K562 (cell line): ENCODE measurements around the gene BIRC5. TPM values are rescaled to one million over a fixed set of nuclear protein-coding genes. Genes with fewer than 3 reads are reported as not detected.
A peak's percentile ranks its signal among the peaks of the same experiment; 100 is the strongest.

Experiments
- ATF6 ChIP-seq: sonication (generic); formaldehyde crosslinking; IDR thresholded peaks from 2 replicates; pipeline ENCODE4 v1.4.0; 2020; ENCODE audit warnings: mild to moderate bottlenecking, missing genetic modification reagents
- CAMTA2 ChIP-seq: fragments of 250-450 bp; sonication (Bioruptor Pico); conservative IDR thresholded peaks from 2 replicates; pipeline ENCODE4 v1.5.1; 2022
- CBX5 ChIP-seq: IDR thresholded peaks from 2 replicates; pipeline ENCODE4 v1.6.1; 2014; ENCODE audit warnings: low read depth, borderline replicate concordance
- CCAR2 ChIP-seq: fragments of 200-400 bp; formaldehyde crosslinking; IDR thresholded peaks from 2 replicates; pipeline ENCODE4 v1.6.1; 2017; ENCODE audit warnings: mild to moderate bottlenecking, low read depth, low read length
- DACH1 ChIP-seq: fragments of 450-650 bp; IDR thresholded peaks from 2 replicates; pipeline ENCODE4 v1.6.1; 2018; ENCODE audit not compliant: partially characterized antibody
- ERF ChIP-seq: fragments of 450-650 bp; formaldehyde crosslinking; IDR thresholded peaks from 2 replicates; pipeline ENCODE4 v1.4.0; 2020; ENCODE audit warnings: mild to moderate bottlenecking, mixed read lengths
- HDAC3 ChIP-seq: fragments of 450-650 bp; IDR thresholded peaks from 2 replicates; pipeline ENCODE4 v1.6.1; 2018; ENCODE audit warnings: borderline replicate concordance, mild to moderate bottlenecking, moderate library complexity; ENCODE audit not compliant: partially characterized antibody
- HNRNPH1 ChIP-seq: fragments of 200-400 bp; formaldehyde crosslinking; optimal IDR thresholded peaks from 2 replicates; pipeline ENCODE3; 2017; ENCODE audit warnings: low read depth, mild to moderate bottlenecking, low read length, moderate library complexity
- HNRNPUL1 ChIP-seq: fragments of 200-400 bp; formaldehyde crosslinking; IDR thresholded peaks from 2 replicates; pipeline ENCODE4 v1.6.1; 2017; ENCODE audit warnings: low read length
- KLF13 ChIP-seq: fragments of 450-650 bp; IDR thresholded peaks from 2 replicates; pipeline ENCODE4 v1.6.1; 2016; ENCODE audit warnings: missing genetic modification characterization, low read depth, mild to moderate bottlenecking, missing compliant biosample characterization, moderate library complexity, borderline replicate concordance
- L3MBTL2 ChIP-seq: fragments of 450-650 bp; IDR thresholded peaks from 2 replicates; pipeline ENCODE4 v1.6.1; 2016; ENCODE audit warnings: mild to moderate bottlenecking, moderate library complexity
- MBD2 ChIP-seq: sonication (generic); IDR thresholded peaks from 2 replicates; pipeline ENCODE4 v1.6.1; 2016; ENCODE audit warnings: low read depth, borderline replicate concordance
- NFRKB ChIP-seq: fragments of 450-650 bp; IDR thresholded peaks from 2 replicates; pipeline ENCODE4 v1.6.1; 2016; ENCODE audit warnings: low read depth
- NR1H2 ChIP-seq: sonication (generic); formaldehyde crosslinking; IDR thresholded peaks from 2 replicates; pipeline ENCODE4 v1.4.0; 2020; ENCODE audit warnings: mild to moderate bottlenecking, missing genetic modification reagents
- PHF21A ChIP-seq: fragments of 450-650 bp; IDR thresholded peaks from 2 replicates; pipeline ENCODE4 v1.6.1; 2017; ENCODE audit warnings: low read depth, borderline replicate concordance
- RNF2 ChIP-seq: sonication (generic); IDR thresholded peaks from 2 replicates; pipeline ENCODE4 v1.6.1; 2016
- SAFB2 ChIP-seq: fragments of 200-400 bp; formaldehyde crosslinking; IDR thresholded peaks from 2 replicates; pipeline ENCODE4 v1.6.1; 2018; ENCODE audit warnings: borderline replicate concordance, low read length, low read depth, moderate library complexity; ENCODE audit not compliant: severe bottlenecking
- SFPQ ChIP-seq: fragments of 200-400 bp; formaldehyde crosslinking; IDR thresholded peaks from 2 replicates; pipeline ENCODE4 v1.6.1; 2017; ENCODE audit warnings: mild to moderate bottlenecking, low read depth, low read length, moderate library complexity
- SRF ChIP-seq, 2 experiments: fragments of 250-450, 450-650 bp in 1 of 2; sonication (Bioruptor Pico) in 1 of 2; sonication (generic) in 1 of 2; formaldehyde crosslinking; IDR thresholded peaks; 2 replicates each; pipeline versions ENCODE4 v1.5.0 to v1.5.1; 2020 to 2022; ENCODE audit warnings: mild to moderate bottlenecking in 1 of 2, missing genetic modification reagents in 1 of 2
- SRSF3 ChIP-seq: fragments of 200-400 bp; formaldehyde crosslinking; IDR thresholded peaks from 2 replicates; pipeline ENCODE4 v1.6.1; 2016; ENCODE audit warnings: mild to moderate bottlenecking, low read length, moderate library complexity; ENCODE audit not compliant: insufficient read depth
- TGIF2 ChIP-seq: sonication (generic); formaldehyde crosslinking; IDR thresholded peaks from 2 replicates; pipeline ENCODE4 v1.8.1; 2022; ENCODE audit warnings: mild to moderate bottlenecking, missing genetic modification reagents, moderate library complexity
- TRIM24 ChIP-seq, 2 experiments: fragments of 450-650 bp; IDR thresholded peaks; 2 replicates each; pipeline ENCODE4 v1.6.1; 2016
- USF1 ChIP-seq: sonication (generic); formaldehyde crosslinking; IDR thresholded peaks from 2 replicates; pipeline ENCODE4 v1.9.0; 2022; ENCODE audit warnings: mild to moderate bottlenecking, missing genetic modification reagents
- XRCC4 ChIP-seq: IDR thresholded peaks from one replicate; pipeline ENCODE4 v1.6.1; 2011; ENCODE audit not compliant: insufficient read depth, insufficient read length; ENCODE audit errors: extremely low read depth
- ZBTB7A ChIP-seq: IDR thresholded peaks from 2 replicates; pipeline ENCODE4 v1.6.1; 2011; ENCODE audit warnings: low read depth, mild to moderate bottlenecking, low read length, moderate library complexity, borderline replicate concordance; ENCODE audit not compliant: control insufficient read depth
- ZNF778 ChIP-seq: fragments of 450-650 bp; formaldehyde crosslinking; IDR thresholded peaks from 2 replicates; pipeline ENCODE4 v1.4.0; 2020; ENCODE audit warnings: mild to moderate bottlenecking, moderate library complexity
- polyA plus RNA-seq, 8 experiments: library from polyadenylated mRNA; depleted of rRNA in 4 of 8; stranded (reverse) in 5 of 8; unstranded in 3 of 8; fragments of >200 nt; fragmentation: Nextera tagmentation in 2 of 8; fragmentation: Illumina TruSeq in 1 of 8; extraction: Ambion mirVana in 2 of 8; extraction: Trizol in 1 of 8; gene quantifications; 2 replicates each; pipeline versions ENCODE4 v1.2.1 to v1.2.3, GENCODE V29; 2011 to 2014; ENCODE audit warnings: inconsistent platforms in 1 of 8, missing spikeins in 1 of 8
- total RNA-seq, 7 experiments: library from RNA; depleted of rRNA in 6 of 7; stranded (reverse); fragments of >200 nt in 6 of 7; fragmentation: Illumina TruSeq in 2 of 7; extraction: Trizol in 2 of 7; gene quantifications; 2 replicates each; pipeline versions ENCODE4 v1.2.1 to v1.2.3, GENCODE V29; 2011 to 2021; ENCODE audit warnings: low replicate concordance in 1 of 7

BIRC5 gene
- total and polyA plus RNA-seq, 9 of the 15 experiments (the other 6 are each of a cell fraction or from before 2014, with no cell fraction given), result 64.4 to 140 (median 101) TPM

DNA sequence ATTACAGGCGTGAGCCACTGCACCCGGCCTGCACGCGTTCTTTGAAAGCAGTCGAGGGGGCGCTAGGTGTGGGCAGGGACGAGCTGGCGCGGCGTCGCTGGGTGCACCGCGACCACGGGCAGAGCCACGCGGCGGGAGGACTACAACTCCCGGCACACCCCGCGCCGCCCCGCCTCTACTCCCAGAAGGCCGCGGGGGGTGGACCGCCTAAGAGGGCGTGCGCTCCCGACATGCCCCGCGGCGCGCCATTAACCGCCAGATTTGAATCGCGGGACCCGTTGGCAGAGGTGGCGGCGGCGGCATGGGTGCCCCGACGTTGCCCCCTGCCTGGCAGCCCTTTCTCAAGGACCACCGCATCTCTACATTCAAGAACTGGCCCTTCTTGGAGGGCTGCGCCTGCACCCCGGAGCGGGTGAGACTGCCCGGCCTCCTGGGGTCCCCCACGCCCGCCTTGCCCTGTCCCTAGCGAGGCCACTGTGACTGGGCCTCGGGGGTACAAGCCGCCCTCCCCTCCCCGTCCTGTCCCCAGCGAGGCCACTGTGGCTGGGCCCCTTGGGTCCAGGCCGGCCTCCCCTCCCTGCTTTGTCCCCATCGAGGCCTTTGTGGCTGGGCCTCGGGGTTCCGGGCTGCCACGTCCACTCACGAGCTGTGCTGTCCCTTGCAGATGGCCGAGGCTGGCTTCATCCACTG lies at the start of gene BIRC5 (continued):
- TF ChIP-seq NR1H2 (CRISPR knock-in tag), result 0 out of 2 replicates have a peak, but pooled peaks have one; percentile 86
- TF ChIP-seq DACH1, result no peak
- no peak for TF ChIP-seq SFPQ
- 0 out of 2 replicates have a peak, but pooled peaks have one; percentile 33 for TF ChIP-seq USF1 (CRISPR knock-in tag)
- peak in 1 of 2 experiments; percentile 60; a peak in 1 of 4 replicates for TF ChIP-seq SRF (CRISPR knock-in tag; IDR thresholded peaks at IDR 0.05)
- peak; percentile 85 for TF ChIP-seq KLF13 (tag)
- TF ChIP-seq TRIM24 (IDR thresholded peaks at IDR 0.05), result no peak
- peak; percentile 52; the same call in 1 of the 2 replicates for TF ChIP-seq NFRKB
- TF ChIP-seq SAFB2, result no peak
- TF ChIP-seq XRCC4, result no peak
- TF ChIP-seq HDAC3, result no peak
- peak; percentile 95; the same call in 1 of the 2 replicates for TF ChIP-seq TGIF2 (CRISPR knock-in tag)
- peak; percentile 87 for TF ChIP-seq ATF6 (CRISPR knock-in tag)
- no peak for TF ChIP-seq CAMTA2 (CRISPR knock-in tag)
- TF ChIP-seq ZBTB7A, result peak; percentile 41; the same call in 1 of the 2 replicates
- no peak for TF ChIP-seq SRSF3
- no peak for TF ChIP-seq PHF21A
- peak; percentile 96 for TF ChIP-seq L3MBTL2
- no peak for TF ChIP-seq HNRNPH1
- TF ChIP-seq MBD2, result peak; percentile 75
- TF ChIP-seq RNF2, result peak; percentile 64; the same call in 1 of the 2 replicates
- TF ChIP-seq HNRNPUL1, result no peak
- no peak for TF ChIP-seq ERF (CRISPR knock-in tag)
- no peak for TF ChIP-seq CBX5
- TF ChIP-seq CCAR2, result no peak
- TF ChIP-seq ZNF778 (CRISPR knock-in tag), result no peak
